NCI-H524 treated with DMSO at 0.1 percent for 48 hours (cell line): Measurements from ENCODE around the gene SEC24D.

Experiments used
- DNase-seq: peaks from one replicate; lab custom pipeline; 2025; lab: John Stamatoyannopoulos, UW

Gene SEC24D

GRCh38 chr4:118773429-118773792 is 62.5 kb downstream of the SEC24D start:
- DNase-seq: no peak

DNA sequence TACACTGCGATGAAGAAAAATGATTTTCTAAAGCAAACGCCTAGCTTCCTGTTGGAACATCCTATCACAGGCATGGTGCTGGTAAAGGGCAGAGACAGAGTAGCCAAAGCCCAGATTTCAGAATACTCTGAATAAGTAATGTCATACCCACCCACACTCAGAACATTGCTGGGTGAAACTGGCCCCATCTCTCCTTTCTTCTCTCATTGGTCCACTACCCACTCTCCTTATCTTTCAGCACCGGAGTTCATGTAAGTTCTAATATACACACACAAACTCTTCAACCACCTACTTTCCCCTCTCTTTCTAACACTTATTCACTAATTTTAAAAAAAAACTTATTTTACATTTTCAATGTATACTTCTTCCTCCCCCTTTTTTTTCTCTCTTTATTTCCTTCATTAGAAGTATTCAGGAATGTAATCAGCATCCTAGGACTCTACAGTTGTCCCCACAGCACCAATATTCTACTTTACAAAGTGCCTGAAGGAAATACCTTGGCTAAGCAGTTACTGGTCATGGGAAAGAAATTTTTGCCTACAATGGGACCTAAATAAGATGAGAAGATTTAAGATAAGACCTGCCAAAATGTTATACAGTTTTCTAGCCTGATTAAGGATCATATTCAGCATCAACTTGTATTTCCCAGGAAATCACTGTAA is 63.0 kb downstream of the SEC24D start:
- no peak for DNase-seq

DNA sequence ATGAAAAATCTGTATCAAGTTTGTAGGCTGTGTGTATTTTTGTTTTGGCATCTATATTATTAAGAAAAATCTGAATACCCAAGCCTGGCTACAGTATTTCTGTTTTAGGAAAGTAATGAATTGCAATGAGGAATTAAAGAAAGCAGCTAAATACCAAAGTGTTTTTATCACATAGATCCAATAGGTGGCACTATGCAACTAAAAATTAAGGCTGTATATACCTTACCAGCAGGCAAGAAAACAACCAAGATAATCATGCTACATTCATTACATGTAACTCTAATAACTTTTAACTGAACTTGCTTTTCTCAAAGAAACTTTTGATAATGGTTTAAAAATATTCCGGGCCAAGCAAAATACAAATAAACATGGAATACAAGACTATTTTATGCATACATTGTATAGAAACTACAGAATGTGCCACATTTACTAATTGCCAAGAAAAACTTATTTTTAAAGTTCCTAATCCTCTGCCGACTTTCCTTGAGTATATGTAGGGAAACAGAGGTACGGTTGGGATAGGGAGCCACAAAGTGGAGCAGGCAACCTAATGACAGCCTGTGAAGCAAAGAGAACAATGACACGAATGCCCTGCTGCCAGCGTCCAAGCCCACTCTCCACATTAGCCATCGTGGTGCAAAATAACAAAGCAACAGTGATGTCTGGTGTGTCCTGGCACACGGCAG is 63.7 kb downstream of the SEC24D start:
- no peak for DNase-seq

DNA sequence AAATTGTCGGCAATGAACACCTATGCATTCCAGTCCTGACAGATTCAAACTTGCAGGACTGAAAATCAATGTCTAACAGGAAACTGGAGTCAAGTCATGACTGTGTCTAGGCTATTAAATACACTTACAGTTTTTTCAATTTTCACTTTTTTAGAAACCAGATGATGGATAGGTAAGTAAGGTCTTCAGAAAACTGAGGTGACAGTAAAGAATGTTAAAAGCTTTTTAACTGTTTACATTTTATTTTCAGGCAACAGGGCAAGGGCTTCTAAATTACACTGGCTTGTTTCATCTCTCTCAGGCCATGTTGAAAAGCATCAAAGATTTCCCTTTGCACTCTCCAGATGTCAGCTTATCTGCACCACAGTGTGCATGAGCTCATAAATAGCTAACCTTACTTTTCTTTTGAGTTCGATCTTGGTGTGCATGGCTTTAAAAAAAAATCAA is 65.2 kb downstream of the SEC24D start:
- DNase-seq: no peak

DNA sequence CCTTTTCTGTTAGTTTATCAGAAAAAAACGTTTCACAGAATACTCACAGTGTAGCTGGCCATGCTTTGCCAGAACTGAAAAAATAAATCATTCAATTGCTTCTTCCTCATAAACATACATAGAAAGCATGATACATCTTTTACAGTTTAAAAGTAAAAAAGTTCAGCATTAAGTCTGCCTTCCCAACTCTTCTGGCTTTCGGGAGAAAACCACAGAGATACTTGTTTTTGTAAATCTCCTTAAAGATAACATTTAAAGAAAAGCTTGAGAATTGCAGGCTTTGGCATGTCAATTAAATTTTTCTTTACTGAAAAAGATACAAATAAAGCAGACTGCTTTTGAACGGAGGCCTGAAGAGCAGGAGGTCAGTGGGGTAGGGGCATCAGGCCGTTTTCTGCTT is 66.8 kb downstream of the SEC24D start:
- DNase-seq: no peak

DNA sequence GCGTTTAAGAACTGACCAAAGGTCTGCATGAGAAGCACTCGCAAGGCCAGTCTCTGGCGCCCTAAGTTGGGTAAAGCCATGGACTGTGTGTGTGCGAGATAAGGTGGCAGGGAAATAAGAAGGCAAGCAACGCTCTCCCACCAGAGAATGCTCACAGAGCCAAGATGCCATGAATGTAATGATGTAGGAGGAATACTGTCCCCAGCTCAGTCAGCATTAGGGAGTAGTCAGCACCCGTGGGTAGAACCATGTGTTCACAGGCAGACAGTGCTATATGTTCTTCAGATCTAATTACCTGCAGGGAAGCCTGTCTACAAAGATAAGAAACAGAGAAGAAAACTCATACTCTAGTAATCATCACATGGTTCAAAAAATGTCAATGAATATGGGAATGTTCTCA is 68.8 kb downstream of the SEC24D start:
- no peak for DNase-seq

GRCh38 chr4:118765399-118765798 is 70.5 kb downstream of the SEC24D start:
- no peak for DNase-seq

- DNase-seq: no peak
Measured at GRCh38 chr4:118762730-118763477, 73.0 kb downstream of the SEC24D start.

DNA sequence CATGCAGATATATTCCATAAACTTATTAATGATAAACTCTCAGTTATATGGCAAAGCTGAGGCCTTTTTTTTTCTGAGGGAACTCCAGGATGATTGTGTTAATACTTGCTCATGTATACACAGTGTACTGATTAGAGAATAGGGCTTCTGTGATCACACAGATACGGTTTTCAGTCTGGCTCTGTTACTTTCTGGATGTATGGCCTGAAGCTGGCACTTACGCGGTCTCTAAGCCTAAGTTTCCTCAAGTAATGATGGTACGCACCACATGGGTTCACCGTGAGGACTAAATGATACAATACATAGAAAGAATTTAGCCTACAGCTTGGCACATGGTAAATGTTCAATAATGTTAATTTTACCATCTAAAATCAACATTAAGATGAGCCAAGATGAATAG is 73.8 kb downstream of the SEC24D start:
- DNase-seq: no peak

GRCh38 chr4:118761397-118762016 is 74.4 kb downstream of the SEC24D start:
- no peak for DNase-seq

DNA sequence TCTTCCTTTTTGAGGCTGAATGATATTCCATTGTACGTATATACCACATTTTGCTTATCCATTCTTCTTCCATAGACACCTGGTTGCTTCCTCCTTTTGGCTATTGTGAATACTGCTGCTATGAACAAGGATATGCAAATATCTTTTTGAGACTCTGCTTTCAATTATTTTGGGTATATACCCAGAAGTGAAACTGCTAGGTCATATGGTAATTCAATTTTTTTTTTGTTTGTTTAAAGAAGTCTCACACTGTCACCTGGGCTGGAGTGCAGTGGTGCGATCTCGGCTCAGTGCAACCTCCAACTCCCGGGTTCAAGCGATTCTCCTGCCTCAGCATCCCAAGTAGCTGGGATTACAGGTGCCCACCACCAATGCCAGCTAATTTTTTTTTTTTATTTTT is 75.4 kb downstream of the SEC24D start:
- no peak for DNase-seq

GRCh38 chr4:118760092-118760491 is 75.8 kb downstream of the SEC24D start:
- DNase-seq: no peak

- no peak for DNase-seq
Measured at GRCh38 chr4:118759481-118759880, 76.4 kb downstream of the SEC24D start.

GRCh38 chr4:118758293-118758692 is 77.6 kb downstream of the SEC24D start:
- no peak for DNase-seq

GRCh38 chr4:118757761-118758251 is 78.1 kb downstream of the SEC24D start:
- DNase-seq: no peak

GRCh38 chr4:118756958-118757357 is 79.0 kb downstream of the SEC24D start:
- no peak for DNase-seq

GRCh38 chr4:118756429-118756828 is 79.5 kb downstream of the SEC24D start:
- DNase-seq: no peak

DNA sequence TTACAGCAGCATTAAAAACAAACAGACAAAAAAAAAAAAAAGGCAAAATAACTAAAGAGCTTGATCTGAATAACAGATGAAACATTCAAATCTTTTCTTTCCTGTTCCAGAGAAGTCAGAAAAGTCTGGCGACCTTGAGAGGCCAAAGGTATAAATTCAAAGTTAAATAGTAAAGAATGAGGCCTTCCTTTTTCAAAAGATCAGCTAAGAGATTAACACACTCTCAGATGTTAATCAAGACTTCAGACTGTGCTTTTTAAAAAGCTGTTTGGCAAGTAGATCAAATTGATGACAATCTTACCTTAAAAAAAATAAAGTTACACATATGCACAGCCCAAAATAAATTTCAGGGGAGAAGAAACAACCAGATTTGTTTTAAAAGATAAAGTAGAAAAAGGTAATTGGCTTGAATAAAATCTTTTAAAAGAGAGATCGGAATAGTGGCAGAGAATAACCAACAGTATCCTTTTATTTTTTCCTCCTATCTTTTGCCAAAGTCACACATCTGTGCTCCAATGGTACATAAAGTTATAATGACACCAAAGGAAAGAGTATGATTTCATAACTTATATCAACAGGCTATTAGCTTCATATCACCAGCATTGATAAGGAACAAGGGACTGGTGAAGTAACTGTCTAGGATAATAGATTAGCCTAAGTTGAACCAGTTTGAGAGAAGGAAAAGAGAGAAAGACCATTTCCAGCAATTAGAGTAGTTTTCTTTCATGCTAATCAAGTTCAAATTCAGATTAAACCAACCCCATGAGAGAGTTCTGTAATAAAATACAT is 80.3 kb downstream of the SEC24D start:
- no peak for DNase-seq

DNA sequence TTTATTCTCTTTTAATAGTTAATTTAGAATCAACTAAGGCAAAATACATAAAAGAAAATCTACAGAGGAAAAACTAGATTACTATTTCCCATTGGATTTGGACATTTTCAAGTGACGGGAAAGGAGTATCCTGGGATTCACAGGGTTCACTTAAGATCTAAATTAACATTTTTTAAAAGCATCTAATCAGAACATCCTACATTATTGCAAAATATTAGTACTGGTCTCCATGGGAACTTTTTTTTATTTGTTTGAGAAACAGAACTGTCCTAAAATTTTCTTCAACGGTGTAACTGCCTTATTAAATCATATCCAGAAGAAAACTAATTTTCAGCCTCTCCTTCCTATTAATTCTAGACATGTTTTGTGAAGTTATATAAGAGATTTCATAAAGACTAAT is 81.0 kb downstream of the SEC24D start:
- no peak for DNase-seq

GRCh38 chr4:118753685-118754084 is 82.2 kb downstream of the SEC24D start:
- DNase-seq: no peak

- DNase-seq: no peak
Measured at GRCh38 chr4:118753096-118753495, 82.8 kb downstream of the SEC24D start.

- DNase-seq: no peak
Measured at GRCh38 chr4:118752551-118752950, 83.4 kb downstream of the SEC24D start.
